MCF 10A (cell line): ENCODE results near the gene SND1. TPM values are rescaled to one million over a fixed set of nuclear protein-coding genes. Genes with fewer than 3 reads are reported as not detected.
A peak's percentile ranks its signal among the peaks of the same experiment; 100 is the strongest.

ENCODE experiments used
- BruUV-seq: library from RNA; stranded (reverse); fragments of 400-500 nt; replicated peaks from 2 replicates; lab custom pipeline; 2021; lab: Mats Ljungman, UMichigan
- CTCF ChIA-PET: fragments of 300-600 bp; sonication (Branson Sonifier 250); formaldehyde crosslinking; extraction: SDS; loops from one replicate; lab custom pipeline; 2021; ENCODE audit warnings: antibody characterized with exemption, inconsistent platforms; lab: Yijun Ruan, JAX
- POLR2A ChIA-PET: fragments of 300-600, 350-650 bp; sonication (Branson Sonifier 250); formaldehyde crosslinking; extraction: SDS; loops from one replicate; lab custom pipeline; 2020; ENCODE audit warnings: antibody characterized with exemption, inconsistent platforms; lab: Yijun Ruan, JAX
- DNase-seq: peaks from one replicate; pipeline ENCODE4 v3.0.0-alpha.2; 2018; ENCODE audit not compliant: unreplicated experiment
- H3K27ac Mint-ChIP-seq: one replicate; pipeline ENCODE4 v1.8.0; 2022; ENCODE audit warnings: mild to moderate bottlenecking, low read depth, mixed read lengths; ENCODE audit not compliant: unreplicated experiment
- H3K27me3 Mint-ChIP-seq: one replicate; pipeline ENCODE4 v1.8.0; 2022; ENCODE audit warnings: mixed read lengths; ENCODE audit not compliant: insufficient read depth, unreplicated experiment
- H3K36me3 Mint-ChIP-seq: one replicate; pipeline ENCODE4 v1.8.0; 2022; ENCODE audit warnings: mild to moderate bottlenecking, moderate library complexity, mixed read lengths; ENCODE audit not compliant: insufficient read depth, unreplicated experiment
- H3K4me1 Mint-ChIP-seq: one replicate; pipeline ENCODE4 v1.8.0; 2022; ENCODE audit warnings: mixed read lengths; ENCODE audit not compliant: insufficient read depth, unreplicated experiment
- H3K4me3 Mint-ChIP-seq: one replicate; pipeline ENCODE4 v1.8.0; 2022; ENCODE audit warnings: mild to moderate bottlenecking, moderate library complexity, mixed read lengths; ENCODE audit not compliant: unreplicated experiment
- H3K9me3 Mint-ChIP-seq: one replicate; pipeline ENCODE4 v1.8.0; 2022; ENCODE audit warnings: mixed read lengths; ENCODE audit not compliant: unreplicated experiment
- intact Hi-C: fragments of 100-400 bp; cut with micrococcal nuclease; formaldehyde crosslinking; loops from 2 replicates; pipeline ENCODE4 v1.14.1; 2022
- total RNA-seq: library from RNA; stranded (reverse); gene quantifications from 2 replicates; pipeline ENCODE4 v1.2.3, GENCODE V29; 2022
- TF ChIP-seq, protein P1 (sequence below): fragments of 200-600 bp; IDR thresholded peaks from one replicate; pipeline ENCODE4 v1.8.0; 2022; ENCODE audit warnings: antibody characterized with exemption, mild to moderate bottlenecking; ENCODE audit not compliant: unreplicated experiment

SND1 gene
- total RNA-seq, 1 experiment from 2014 or later = 297 TPM

- Mint-ChIP-seq H3K27ac (peak overlapping the region; percentile 33), H3K36me3 (peaks cover 33% of the 10 kb centered on the region), H3K27me3 (no peaks in the 10 kb centered on the region), H3K4me3 (no peak overlapping the region), H3K4me1 (peaks cover 28% of the 10 kb centered on the region), H3K9me3 (no peaks in the 10 kb centered on the region)
- DNase-seq = no peak
- intact Hi-C loops = no loop called here
- ChIA-PET POLR2A (interaction anchor here (0.6 to 1.8 kb wide), 3 partner anchors 9 to 30 kb away, joined by 3 to 4 read pairs (median 3); no protein-coding TSS in a partner anchor), CTCF (interaction anchor here (0.8 kb wide), 1 partner anchor 1679 kb away, joined by 3 read pairs; no protein-coding TSS in a partner anchor)
- TSS peak; percentile 4 for BruUV-seq
- TF ChIP-seq, protein P1, sequence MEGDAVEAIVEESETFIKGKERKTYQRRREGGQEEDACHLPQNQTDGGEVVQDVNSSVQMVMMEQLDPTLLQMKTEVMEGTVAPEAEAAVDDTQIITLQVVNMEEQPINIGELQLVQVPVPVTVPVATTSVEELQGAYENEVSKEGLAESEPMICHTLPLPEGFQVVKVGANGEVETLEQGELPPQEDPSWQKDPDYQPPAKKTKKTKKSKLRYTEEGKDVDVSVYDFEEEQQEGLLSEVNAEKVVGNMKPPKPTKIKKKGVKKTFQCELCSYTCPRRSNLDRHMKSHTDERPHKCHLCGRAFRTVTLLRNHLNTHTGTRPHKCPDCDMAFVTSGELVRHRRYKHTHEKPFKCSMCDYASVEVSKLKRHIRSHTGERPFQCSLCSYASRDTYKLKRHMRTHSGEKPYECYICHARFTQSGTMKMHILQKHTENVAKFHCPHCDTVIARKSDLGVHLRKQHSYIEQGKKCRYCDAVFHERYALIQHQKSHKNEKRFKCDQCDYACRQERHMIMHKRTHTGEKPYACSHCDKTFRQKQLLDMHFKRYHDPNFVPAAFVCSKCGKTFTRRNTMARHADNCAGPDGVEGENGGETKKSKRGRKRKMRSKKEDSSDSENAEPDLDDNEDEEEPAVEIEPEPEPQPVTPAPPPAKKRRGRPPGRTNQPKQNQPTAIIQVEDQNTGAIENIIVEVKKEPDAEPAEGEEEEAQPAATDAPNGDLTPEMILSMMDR = no peak
Observed at GRCh38 chr7:127810696-127811660, 159.0 kb downstream of the SND1 start.

DNA sequence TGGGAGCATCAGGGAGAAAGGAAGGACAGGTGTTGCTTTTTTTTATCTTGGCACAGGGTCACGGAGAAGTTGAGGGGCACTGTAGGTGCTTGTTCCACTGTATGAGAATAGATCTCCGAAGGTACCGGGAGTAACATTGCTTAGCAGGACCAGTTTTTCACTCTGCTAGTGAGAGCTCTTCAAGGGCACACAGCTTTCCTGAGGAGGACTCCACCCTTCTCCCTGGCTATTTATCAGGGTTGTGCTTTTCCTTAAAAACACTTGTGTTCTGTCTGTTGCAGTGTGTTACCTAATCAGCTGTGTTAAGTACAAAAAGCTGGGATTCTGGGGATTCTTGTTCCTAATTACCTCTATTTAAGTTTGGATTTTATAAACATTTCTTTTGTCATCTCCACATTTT is 160.5 kb downstream of the SND1 start:
- Mint-ChIP-seq H3K27ac (no peak overlapping the region), H3K36me3 (peaks cover 29% of the 10 kb centered on the region), H3K4me1 (peaks cover 30% of the 10 kb centered on the region), H3K9me3 (no peaks in the 10 kb centered on the region), H3K4me3 (no peak overlapping the region), H3K27me3 (no peaks in the 10 kb centered on the region)
- CTCF ChIA-PET = no interaction called here
- intact Hi-C loops = no loop called here
- TF ChIP-seq, protein P1 = no peak
- POLR2A ChIA-PET = no interaction called here
- DNase-seq = no peak
- no TSS peak for BruUV-seq

DNA sequence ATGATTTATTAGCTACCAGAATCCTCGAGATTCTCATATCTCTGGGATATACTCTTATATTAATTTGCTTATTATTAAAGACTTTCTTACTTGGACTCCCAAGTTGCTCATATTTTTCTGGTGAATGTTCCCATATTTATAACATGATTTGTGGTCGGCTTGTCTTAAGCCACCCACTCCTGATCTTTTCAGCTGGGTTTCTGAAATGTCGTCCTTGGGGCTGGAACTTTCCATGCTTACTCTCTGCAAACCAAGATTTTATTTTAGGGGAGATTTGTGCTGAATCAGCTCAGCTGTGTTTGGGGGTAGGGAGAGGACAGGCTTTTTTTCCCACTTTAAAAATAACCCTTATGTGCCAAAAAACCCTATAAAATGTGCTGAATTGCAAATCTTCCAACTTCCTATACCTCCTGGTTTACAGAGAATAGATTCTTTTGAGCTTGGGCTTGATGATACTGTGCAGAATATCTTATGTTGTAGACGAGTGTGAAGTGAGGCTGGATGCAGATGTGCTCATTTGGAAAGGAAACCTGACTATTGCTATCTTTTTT is 162.1 kb downstream of the SND1 start:
- Mint-ChIP-seq H3K27me3 (no peaks in the 10 kb centered on the region), H3K27ac (no peak overlapping the region), H3K36me3 (peaks cover 20% of the 10 kb centered on the region), H3K4me1 (peaks cover 32% of the 10 kb centered on the region), H3K9me3 (no peaks in the 10 kb centered on the region), H3K4me3 (no peak overlapping the region)
- TF ChIP-seq, protein P1 = no peak
- intact Hi-C loops = no loop called here
- no peak for DNase-seq
- POLR2A ChIA-PET = interaction anchor here (0.6 to 0.7 kb wide), 2 partner anchors 10 to 36 kb away, joined by 3 read pairs; no protein-coding TSS in a partner anchor
- no TSS peak for BruUV-seq
- CTCF ChIA-PET = interaction anchor here (1.4 kb wide), 1 partner anchor 58 kb away, joined by 3 read pairs; no protein-coding TSS in a partner anchor

GRCh38 chr7:127815631-127816145 is 163.7 kb downstream of the SND1 start:
- ChIA-PET CTCF (interaction anchor here (0.6 to 1.2 kb wide), 2 partner anchors 9 to 12 kb away, joined by 3 read pairs; no protein-coding TSS in a partner anchor), POLR2A (interaction anchor here (1.0 kb wide), 1 partner anchor 11 kb away, joined by 3 read pairs; no protein-coding TSS in a partner anchor)
- Mint-ChIP-seq H3K27me3 (no peaks in the 10 kb centered on the region), H3K4me1 (peaks cover 24% of the 10 kb centered on the region), H3K4me3 (no peak overlapping the region), H3K9me3 (no peaks in the 10 kb centered on the region), H3K27ac (no peak overlapping the region), H3K36me3 (peaks cover 18% of the 10 kb centered on the region)
- no peak for DNase-seq
- intact Hi-C loops = no loop called here
- no TSS peak for BruUV-seq
- TF ChIP-seq, protein P1 = no peak
